Kidney capillary endothelial cell (primary cell): ENCODE data around the gene PCGF3.
"Not testable (repeated sequence)": the region's sequence is repeated elsewhere in the genome, so short reads cannot be mapped to it uniquely, and the experiment has no call there.

Experiments used
- DNase-seq: peaks from one replicate; pipeline ENCODE4 v3.0.0-alpha.2; 2018; ENCODE audit warnings: low spot score

PCGF3 gene

DNA sequence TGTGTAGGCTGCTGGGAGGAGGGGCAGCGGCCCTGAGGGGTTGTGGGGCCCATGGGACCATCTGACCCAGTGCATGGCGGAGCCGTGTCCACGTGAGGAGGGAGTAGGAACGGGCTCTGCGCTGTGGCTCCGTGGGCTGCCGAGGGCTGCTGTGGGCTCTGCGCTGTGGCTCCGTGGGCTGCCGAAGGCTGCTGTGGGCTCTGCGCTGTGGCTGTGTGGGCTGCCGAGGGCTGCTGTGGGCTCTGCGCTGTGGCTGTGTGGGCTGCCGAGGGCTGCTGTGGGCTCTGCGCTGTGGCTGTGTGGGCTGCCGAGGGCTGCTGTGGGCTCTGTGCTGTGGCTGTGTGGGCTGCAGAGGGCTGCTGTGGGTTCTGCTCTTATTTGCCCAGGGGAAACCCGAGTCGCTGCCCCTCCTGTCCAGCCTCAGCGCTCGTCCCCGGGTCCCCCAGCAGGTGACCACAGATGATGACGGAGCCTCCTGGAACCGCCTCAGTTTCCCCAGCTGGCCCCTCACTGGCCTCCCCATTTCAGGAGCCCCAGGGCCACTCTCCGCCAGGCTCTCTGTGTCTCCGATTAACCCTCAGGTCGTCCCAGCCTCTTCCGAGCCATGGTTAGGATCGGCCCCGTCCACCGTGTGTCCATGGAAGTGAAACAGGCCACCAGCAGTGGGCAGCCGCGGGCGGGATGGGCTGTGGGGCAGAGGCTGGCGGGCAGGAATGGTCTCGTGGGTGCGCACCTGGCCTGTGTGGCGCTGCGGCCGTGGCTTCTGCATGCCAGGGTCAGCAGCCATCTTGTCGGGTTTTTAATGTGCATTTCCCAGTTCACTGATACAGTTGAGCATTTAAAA, 20.0 kb downstream of the PCGF3 start:
- DNase-seq = no peak

GRCh38 chr4:726235-726787, 20.7 kb downstream of the PCGF3 start:
- DNase-seq = no peak

- no peak for DNase-seq
Observed at GRCh38 chr4:726838-727237, 21.2 kb downstream of the PCGF3 start.

- DNase-seq = no peak
Observed at GRCh38 chr4:727576-727975, 21.9 kb downstream of the PCGF3 start.

DNA sequence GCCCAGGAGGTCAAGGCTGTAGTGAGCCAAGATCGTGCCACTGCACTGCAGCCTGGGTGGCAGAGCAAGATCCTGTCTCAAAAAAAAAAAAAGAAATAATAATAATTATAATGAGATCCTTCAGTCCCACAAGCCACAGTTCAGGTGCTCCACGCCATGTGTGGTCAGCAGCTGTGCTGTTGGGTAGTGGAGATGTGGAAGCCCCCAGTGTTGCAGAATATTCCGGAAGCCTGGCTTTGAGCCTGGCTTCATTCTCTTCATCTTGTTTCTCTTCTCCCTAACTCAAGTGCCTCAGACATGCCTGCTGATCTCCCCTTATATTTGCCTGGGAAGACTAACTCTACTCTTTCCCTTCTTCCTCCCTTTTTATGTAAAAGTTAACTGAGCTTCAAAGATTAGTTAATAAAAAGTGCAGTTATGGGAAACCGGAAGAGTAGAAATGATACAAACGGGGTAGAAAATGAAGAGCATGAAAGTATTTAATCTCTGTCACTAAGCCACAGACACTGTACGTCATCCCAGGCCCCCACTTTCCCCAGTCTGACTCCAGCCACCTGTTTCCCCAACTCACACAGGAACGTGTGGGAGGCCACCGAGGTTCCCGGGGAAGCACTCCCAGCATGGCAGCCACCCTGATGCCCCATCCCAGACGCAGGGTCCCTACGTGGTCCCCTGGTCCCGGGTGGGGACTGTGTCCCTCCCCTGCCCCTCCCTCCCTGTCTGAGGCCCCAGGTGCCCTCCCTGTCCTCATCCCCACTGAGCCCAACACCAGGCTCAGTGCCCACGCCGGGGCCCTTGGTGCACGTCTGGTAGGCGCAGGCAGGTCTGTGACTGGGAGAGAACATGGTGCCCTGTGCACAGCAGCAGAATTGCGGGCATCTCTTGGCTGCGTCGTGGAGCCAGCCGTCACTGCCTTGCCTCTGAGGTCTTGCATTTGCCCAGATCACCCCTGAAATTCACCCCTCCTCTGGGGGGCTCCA, 24.0 kb downstream of the PCGF3 start:
- DNase-seq = no peak

DNA sequence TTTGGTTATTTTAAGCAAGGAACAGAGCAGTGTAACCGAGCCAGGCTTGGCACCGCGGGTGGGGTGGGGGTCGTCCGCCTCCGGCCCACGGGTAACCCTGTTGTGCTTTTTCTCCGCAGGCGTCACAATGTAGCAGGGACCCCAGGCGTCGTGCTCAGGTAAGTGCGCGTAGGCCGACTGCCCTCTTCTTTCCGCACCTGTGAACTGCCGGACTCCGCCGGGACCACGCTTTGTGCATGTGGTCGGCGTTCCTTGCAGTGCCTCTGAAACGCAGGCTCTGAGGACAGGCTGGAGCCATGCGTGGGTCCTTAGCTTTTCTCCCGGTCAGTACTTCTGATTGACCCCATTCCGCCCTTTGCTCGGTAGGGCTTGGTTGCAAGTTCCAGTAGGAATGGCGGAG, 24.9 kb downstream of the PCGF3 start:
- no peak for DNase-seq

- not testable (repeated sequence) for DNase-seq
Observed at GRCh38 chr4:730946-731904, 25.6 kb downstream of the PCGF3 start.

- not testable (repeated sequence) for DNase-seq
Observed at GRCh38 chr4:731954-732353, 26.3 kb downstream of the PCGF3 start.

DNA sequence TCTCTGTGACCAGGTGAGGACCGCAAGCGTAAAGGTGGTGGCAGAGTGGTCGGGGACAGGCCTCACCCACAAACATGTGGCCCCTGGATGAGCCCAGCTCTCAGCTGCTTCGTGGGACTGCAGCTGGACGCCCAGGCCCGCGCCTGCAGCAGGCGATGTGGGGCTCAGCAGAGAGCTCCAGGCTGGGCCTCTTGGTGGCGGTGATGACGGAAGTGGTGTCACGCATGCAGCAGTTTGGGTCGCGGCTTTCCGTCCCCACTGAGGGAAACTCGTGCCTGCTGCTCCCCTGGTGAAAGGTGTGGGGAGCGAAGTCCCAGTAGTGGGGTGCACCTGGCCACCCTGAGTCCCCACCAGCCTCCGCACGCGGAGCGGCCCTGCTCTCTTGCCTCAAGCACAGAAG, 26.9 kb downstream of the PCGF3 start:
- no peak for DNase-seq

GRCh38 chr4:732911-733630, 27.4 kb downstream of the PCGF3 start:
- DNase-seq = no peak

DNA sequence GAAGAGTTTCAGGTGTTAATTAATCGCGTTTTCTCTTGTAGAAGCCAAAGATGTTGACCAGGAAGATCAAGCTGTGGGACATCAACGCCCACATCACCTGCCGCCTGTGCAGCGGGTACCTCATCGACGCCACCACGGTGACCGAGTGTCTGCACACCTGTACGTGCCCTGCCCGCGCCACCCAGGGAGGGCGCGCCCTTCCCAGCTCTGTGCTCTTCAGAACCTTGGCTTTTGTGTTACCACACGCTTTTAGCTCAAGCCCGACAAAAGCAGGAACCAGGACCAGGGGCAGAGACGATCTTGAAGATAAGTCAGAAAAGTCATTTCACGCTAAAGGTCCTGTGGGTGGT, 28.0 kb downstream of the PCGF3 start:
- no peak for DNase-seq

GRCh38 chr4:734075-734474, 28.4 kb downstream of the PCGF3 start:
- no peak for DNase-seq

DNA sequence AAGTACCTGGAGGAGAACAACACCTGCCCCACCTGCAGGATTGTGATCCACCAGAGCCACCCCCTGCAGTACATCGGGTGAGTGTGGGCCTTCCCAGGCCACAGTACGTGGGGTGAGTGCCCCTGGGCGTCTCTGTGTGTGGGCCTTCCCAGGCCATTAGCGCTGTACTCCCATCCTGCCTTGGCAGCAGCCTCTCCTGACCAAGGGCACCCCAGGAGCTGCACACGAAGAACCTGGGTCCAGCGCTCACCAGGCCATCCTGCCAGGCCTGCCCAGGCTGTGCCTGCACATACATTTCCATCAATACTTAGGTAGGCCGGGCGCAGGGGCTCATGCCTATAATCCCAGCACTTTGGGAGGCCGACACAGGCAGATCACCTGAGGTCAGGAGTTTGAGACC, 29.3 kb downstream of the PCGF3 start:
- DNase-seq = no peak

DNA sequence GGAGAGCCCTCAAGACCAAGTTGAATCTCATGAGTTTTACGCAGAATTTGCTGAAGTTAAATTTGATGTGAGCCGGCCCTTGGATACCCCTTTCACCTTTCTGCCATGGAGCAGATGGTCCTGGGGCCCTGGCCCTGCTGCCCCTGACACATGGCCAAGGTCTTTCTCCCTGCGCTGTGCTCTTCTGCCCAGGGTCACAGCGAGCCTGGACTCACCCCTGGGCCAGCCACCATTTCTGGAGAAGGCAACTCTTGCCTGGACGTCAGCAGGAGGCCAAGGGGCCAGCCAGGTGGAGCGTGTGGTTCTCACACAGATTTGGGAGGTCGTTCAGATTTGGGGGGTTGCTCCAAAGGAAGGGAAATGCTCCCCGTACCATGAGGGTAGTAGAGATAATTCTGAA, 30.0 kb downstream of the PCGF3 start:
- DNase-seq = no peak

DNA sequence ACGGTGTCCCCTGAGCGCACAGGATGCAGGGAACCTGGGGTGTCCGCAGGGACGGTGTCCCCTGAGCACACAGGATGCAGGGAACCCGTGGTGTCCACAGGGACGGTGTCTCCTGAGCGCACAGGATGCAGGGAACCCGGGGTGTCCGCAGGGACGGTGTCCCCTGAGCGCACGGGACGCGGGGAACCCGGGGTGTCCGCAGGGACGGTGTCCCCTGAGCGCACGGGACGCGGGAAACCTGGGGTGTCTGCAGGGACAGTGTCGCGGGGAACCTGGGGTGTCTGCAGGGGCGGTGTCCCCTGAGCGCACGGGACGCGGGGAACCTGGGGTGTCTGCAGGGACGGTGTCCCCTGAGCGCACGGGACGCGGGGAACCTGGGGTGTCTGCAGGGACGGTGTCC, 30.9 kb downstream of the PCGF3 start:
- DNase-seq = not testable (repeated sequence)

GRCh38 chr4:738781-739280, 33.2 kb downstream of the PCGF3 start:
- no peak for DNase-seq

- no peak for DNase-seq
Observed at GRCh38 chr4:739569-739968, 33.9 kb downstream of the PCGF3 start.

- no peak for DNase-seq
Observed at GRCh38 chr4:740011-740410, 34.4 kb downstream of the PCGF3 start.

GRCh38 chr4:740656-741282, 35.1 kb downstream of the PCGF3 start:
- no peak for DNase-seq

- no peak for DNase-seq
Observed at GRCh38 chr4:742096-742741, 36.6 kb downstream of the PCGF3 start.
